NCI-H1092 (cell line): Measurements from ENCODE around the gene OR2W1.

Experiments
- DNase-seq: peaks from one replicate; lab custom pipeline; 2025; lab: John Stamatoyannopoulos, UW

The OR2W1 gene, protein sequence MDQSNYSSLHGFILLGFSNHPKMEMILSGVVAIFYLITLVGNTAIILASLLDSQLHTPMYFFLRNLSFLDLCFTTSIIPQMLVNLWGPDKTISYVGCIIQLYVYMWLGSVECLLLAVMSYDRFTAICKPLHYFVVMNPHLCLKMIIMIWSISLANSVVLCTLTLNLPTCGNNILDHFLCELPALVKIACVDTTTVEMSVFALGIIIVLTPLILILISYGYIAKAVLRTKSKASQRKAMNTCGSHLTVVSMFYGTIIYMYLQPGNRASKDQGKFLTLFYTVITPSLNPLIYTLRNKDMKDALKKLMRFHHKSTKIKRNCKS

DNA sequence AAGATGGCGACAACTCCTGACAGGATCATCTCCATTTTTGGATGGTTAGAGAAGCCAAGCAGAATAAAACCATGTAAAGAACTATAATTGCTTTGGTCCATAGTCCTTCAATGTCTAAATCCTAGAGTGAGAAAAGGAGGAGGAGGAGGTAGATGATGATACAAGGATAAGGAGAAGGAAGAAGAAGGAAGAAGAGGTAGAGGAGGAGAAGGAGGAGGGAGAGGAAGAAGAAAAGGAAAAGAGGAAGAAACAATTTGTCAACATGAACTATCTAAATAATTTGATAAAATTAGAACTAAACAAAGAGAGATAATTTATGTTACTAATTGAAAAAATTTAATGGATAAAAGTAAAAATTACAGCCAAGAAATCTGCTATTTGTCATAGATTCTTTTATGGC is at the start of gene OR2W1:
TSS of gene OR2W1 (minus strand) at position 101 of the 400 bp plus-strand sequence. CDS start at position 101, 0 bp downstream.
- no peak for DNase-seq

DNA sequence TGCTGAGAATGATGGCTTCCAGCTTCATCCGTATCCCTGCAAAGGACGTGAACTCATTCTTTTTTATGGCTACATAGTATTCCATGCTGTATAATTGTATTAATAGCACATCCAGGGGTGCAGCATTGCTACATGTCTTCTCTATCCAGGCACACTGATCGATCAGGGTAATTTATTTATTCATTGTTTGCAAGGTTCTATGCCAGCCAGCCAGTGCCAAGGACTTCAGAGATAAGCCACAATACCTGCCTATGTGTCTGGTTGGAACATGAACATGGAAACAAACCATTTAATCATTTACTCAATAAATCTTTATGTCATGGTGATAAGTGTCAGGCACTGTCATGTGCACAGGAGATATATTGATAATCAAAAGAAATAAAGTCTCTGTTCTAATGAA is 48.0 kb upstream of the OR2W1 start:
- no peak for DNase-seq

DNA sequence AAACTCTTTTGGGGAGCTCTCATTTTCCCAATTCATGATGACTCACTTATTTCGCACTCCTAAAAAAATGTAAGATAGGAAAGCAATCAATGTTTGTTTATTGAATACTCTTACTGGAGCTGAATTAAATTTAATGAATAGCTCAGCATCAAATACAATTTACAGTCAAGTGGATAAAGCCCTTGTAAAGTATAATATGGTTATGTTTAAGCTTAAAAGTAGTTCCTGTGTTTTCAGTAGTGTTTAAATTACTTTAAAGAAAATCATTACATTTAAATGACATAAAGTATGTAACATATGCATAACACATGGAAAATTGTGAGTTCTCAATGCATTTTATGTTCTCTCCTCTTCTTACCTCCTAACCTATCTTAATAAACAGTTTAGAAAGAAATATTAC is 42.2 kb upstream of the OR2W1 start, which contains the start of gene OR2B3:
TSS of gene OR2B3 (minus strand) at position 101 of the 400 bp plus-strand sequence. CDS start at position 36, 65 bp downstream.
- DNase-seq: no peak

DNA sequence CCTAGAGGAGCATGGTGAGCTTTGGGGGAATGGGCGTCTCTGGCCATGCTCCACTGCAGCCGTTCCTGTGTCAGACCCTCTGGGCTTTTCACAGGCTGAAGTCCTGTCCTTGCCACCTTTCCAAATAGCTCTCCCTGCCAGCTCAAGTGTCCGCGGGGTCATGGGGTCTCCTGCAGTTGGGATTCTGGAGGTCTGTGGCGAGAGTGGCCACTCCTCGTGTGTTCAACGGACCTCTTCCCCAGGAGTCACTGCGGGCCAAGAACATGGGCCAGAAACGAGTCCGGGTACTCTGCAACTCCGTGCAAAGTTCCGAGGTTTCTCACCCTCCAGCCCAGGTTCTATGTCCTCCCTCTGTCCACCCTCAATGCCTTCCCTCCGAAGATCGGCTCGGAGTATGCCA is 37.5 kb upstream of the OR2W1 start:
- no peak for DNase-seq

DNA sequence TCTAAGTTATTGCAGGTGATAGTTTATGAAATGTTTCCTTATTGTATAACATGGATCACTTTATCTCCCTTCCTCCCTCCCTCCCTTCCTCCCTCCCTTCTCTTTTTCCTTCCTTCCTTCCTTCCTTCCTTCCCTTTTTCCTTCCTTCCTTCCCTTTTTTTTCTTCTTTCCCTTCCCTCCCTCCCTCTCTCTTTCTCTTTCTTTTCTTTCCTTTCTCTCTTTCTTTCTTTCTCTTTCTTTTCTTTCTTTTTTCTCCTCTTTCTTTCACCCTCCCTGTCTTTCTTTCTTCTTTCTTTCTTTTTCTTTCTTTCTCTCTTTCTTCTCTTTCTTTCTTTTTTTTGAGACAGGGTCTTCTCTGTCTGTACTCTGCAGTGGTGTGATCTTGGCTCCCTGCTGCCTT is 36.3 kb upstream of the OR2W1 start:
- no peak for DNase-seq

DNA sequence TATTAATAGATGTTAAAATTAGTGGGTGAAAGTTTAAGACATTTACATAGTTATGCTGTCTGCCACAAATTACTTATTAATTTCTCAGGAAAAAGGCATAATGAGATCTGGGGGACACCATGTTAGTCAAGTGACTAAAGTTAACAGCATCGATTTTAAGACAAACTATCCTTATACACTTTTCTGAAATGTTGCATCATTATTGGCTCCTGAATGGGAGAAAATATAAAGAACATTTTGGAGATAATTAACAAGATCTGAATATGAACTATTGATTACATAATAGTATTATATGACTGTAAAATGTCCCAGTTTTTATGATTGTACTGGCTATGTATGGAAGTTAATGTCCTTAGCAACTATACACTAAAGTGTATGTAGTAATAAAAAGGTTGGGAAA is 34.2 kb upstream of the OR2W1 start:
- DNase-seq: no peak

DNA sequence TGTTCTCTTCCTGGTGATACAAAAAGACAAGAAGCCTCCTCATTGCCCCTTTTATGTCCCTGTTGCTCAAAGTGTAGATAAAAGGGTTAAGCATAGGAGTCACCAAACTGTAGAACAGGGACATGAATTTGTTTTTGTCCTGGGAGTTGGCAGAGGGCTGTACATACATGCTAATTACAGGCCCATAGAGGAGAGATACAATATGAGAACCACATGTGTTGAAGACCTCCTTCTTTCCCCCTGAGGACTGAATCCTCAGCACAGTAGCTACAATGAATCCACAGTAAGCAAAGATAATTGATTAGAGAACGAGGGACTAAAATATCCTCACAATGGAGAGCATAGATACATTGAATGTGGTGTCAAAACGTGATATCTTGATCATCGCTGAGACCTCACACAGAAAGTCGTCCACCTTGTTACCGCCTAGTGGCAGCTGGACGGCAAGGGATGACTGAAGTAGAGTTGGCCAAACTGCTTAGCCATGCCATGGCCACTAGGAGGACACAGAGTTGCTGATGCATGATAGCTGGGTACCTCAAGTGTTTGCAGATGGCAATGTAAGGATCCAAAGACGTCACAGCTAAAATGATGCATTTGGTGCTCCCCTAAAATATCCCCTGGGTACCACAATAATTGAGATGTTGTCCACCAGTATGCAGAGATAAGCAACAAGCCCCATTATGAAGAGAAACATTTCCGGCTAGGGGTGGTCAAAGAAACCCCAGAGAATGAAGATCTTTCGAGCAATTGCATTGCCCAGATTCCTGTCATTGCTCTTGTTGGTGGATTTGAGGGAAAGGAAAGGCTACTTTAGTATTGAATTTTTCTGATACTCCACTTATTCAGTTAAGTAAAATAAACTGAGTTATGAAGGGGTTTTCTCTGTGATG is 27.1 kb upstream of the OR2W1 start:
- DNase-seq: no peak

DNA sequence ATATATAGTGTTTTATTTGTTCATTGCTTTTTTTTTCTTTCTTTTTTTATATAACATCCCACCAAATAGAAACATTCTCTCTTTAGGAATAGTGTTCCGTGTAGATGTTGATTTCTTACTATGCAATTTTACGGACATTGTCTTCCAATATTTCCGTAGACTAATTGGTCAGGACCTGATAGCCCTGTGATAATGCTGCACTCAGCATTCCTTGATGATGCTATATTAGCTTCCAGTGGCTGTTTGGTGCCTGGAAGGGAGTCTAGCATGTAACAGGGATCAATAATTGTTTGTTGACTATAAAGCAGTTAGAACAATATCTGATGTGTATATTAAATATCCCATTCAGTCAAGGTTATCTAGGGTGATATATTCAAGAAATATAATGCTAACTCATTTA is 6.7 kb upstream of the OR2W1 start:
- no peak for DNase-seq

DNA sequence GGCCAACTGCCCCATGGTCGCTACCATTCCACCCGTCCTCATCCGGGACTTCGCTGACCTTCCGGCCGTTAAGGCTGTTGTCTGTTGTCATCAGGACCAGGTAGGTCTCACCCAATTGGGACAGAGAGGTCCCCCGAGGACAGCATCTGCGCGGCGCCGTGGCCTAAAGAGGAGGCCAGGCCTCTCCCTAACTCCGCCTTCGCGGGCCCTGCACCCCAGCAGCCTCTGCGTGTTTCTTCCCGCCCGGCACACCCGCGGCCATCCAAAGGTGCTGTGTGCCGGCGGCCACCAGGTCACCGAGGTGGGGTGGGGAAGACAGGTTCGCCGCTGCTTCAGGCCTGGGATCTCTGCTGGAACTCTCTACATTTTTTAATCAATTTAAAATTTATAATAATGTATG is 9.0 kb downstream of the OR2W1 start:
- no peak for DNase-seq

DNA sequence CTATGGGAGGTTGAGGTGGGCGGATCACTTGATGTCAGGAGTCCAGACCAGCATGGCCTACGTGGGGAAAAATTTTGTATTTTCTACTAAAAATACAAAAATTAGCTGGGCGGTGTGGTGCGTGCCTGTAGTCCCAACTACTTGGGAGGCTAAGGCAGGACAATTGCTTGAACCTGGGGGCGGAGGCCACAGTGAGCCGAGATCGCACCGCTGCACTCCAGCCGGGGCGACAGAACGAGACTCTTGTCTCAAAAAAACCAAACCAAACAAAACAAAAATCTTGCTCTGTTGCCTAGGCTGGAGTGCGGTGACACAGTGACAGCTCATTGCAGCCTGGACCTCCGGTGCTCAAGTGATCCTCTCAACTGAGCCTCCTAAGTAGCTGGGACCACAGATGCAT is 16.2 kb downstream of the OR2W1 start:
- no peak for DNase-seq

DNA sequence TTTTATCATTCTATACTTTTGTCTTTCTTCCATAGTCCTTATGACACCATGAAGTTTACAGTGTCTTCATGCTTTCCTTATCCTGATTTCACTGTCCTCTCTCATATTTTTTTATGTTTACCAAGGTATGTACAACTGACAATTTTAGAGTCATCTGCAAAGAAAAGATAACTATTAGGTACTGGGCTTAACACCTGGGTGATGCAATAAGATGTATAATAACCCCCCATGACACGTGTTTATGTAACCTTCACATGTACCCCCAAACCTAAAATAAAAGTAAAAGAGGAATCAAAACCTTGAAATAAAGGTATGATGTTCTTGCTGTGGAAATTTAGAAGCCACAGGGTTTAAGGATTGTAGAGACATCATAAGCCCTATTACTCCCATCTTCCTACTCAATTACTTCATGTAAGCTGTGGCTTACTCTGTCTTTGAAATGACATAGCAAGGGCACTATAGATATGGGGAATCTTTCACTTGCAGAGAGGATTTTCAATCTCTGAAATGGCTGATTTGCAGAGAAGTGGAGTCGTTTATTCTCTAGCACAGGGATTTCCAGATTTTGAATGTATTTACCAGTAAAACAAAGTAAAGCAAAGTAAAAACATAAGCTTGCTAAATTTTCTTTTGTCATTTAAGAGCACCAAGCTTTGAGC is 18.9 kb downstream of the OR2W1 start:
- DNase-seq: no peak

DNA sequence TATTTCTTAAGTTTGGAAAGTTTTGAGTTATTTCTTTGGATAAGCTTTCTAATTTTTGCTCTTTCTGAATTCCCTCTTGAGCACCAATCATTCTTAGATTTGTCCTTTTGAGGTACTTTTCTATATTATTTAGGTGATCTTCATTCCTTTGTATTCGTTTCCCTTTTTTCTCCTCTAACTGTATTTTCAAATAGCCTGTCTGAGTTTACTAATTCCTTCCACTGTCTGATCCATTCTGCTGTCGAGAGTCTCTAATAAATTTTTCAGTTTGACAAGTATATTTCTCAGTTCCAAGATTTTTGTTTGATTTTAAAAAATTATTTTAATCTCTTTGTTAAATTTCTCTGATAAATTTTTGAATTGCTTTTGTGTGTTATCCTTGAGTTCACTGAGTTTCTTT is 23.5 kb downstream of the OR2W1 start:
- no peak for DNase-seq

DNA sequence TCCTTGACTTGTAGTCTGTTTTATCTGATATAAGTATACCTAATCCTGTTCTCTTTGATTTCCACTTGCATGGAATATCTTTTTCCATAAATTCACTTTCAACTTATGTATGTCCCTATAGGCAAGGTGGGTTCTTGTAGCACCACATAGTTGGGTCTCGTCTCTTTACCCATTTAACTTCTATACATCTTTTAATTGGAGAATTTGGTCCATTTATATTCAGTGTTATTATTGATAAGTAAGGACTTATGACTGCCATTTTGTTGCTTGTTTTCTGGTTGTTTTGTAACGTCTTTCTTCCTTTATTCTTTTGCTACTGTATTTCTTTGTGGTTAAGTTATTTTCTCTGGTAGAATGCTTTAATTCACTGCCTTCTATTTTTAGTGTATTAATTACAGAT is 25.3 kb downstream of the OR2W1 start:
- DNase-seq: no peak

DNA sequence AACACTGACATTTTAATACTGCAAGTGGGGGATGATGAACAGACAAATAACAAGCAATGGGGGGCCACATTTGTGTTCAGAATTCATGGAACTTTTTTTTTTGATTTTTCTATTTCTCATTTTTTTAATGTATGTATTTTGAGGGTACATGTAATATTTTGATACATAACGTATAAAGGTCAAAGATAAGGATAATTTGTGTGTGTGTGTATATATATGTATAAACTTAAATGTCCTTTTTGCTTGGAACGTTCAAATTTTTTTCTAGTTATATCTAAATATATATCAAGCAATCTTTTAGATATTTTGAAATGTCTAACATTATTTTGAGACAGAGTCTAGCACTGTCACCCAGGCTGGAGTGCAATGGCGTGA is 27.6 kb downstream of the OR2W1 start:
- DNase-seq: no peak

DNA sequence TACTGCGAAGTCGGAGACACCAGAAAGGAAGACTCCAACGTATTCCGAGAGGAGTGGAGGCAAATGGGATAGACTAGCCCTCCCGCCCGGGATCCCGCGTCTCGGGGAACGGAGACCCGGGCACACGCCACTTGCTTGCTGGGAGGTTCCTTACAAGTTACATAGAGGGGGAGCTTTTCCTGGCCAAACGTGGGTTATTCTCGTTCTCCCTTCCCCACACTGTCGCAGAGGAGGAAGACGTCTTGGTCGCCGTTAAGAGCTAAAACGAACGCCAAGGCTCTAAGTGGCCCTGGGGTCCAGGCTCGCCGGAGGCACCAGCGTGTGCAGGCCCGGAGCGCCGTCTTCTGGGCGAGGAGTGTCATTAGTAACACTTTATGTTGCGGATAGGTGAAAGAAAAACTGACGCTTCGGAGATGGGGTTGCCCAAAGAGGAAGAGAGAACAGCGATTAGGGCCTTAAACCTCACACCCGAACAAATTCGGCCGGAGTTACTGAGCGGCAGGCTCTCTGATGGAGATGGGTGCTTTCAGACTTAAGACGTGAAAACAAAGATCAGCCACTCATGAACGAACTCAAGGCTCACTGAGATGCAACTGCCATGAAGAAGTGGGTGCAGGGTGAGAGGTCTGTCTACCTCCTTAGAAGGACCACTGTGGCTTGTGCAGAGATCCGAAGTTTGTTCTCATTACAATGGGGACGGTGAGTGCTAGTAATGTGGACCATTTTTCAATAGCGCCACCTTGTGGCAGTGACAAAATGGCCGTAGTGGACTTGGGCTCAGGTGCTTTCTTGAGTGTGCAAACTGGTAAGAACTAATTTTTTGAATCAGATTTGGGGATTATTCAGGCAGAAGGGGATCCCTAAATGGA is 28.2 kb downstream of the OR2W1 start:
- DNase-seq: peak; percentile 4

DNA sequence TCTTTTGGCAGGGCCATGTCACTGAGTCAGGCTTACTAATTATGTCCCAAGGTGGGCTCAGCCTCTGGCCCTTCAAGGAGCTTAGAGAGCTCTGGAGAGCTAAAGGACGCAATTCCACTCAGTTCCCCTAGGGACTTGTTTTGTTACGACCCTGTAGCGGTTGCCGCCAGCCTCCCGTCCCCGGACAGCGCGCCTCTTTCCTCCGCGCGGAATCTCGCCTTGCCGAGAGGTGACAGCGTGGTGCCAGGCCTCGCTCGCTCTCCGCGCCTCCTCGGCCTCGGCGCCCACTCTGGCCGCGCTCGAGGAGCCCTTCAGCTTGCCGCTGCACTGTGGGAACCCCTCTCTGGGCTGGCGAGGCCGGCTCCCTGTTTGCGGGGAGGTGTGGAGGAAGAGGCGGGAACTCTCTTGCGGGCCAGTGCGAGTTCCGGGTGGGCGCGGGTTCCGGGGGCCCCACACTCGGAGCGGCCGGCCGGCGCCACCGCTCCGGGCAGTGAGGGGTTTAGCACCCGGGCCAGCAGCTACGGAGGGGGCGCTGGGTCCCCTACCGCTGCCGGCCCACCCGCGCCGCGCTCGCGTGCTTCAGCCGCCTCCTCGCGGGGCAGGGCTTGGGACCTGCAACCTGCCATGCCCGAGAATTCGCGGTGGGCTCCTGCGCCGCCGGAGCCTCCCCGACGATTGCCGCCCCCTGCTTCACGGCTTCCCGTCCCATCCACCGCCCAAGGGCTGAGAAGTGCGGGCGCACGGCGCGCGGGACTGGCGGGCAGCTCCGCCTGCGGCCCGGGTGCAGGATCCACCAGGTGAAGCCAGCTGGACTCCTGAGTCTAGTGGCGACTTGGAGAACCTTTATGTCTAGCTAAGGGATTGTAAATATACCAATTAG is 30.0 kb downstream of the OR2W1 start:
- DNase-seq: no peak

DNA sequence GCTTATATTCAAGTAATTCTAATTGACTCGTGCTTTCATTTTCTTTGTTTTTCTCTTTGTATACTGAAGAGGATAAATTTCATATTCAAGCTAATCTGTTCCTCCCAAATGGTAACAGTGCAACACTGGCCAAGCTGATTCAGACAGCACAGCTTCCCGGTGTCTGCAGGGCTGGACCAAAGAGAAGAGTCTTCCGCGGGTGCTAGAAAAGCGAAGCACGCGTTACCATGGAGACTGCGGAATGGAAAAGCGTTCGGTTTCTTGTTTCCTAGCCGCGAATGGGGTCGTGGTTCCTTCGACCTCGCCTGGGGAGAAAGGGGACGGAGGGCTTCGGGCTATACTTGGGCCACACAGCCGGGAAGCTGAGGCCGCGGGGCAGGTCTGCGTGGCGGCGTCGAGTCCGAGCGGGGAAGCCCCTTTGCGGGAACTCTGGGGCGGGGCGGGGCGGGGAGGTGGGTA is 33.7 kb downstream of the OR2W1 start:
- DNase-seq: peak; percentile 34

DNA sequence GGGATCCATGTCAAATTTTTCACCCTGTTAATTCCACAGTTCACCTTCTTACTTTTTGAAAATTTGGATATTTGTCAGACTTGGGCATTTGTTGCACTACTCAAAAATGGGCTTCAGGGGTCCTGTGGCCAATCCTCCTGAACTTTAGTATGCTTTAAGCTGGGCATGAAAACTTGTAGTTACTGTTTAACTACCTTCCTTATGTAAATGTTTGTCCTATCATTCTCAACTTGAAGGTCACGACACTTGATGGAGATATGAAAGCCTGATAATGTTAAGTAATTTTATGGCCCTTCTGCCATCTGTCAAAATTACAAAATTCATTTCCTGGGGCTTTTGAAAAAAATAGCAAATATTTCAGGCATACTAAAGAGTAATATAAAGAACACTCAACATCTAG is 35.6 kb downstream of the OR2W1 start:
- no peak for DNase-seq

DNA sequence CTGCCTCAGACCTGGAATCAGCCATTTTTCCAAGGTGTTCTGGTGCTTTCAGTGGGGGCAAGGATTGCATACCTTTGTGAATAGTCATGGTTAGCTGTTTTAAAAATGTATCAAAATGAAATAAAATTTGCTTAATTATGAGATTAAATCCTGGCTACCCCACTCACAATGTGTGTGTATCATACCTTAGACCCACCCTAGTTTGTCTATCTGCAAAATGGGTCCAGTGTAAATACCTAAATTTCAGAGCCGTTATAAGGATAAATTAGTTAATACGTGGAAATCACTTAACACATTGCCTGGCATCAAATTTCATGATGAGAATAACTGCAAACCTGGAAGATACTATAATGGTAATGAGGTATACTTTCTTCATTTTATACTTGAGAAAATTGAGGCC is 36.9 kb downstream of the OR2W1 start:
- no peak for DNase-seq

DNA sequence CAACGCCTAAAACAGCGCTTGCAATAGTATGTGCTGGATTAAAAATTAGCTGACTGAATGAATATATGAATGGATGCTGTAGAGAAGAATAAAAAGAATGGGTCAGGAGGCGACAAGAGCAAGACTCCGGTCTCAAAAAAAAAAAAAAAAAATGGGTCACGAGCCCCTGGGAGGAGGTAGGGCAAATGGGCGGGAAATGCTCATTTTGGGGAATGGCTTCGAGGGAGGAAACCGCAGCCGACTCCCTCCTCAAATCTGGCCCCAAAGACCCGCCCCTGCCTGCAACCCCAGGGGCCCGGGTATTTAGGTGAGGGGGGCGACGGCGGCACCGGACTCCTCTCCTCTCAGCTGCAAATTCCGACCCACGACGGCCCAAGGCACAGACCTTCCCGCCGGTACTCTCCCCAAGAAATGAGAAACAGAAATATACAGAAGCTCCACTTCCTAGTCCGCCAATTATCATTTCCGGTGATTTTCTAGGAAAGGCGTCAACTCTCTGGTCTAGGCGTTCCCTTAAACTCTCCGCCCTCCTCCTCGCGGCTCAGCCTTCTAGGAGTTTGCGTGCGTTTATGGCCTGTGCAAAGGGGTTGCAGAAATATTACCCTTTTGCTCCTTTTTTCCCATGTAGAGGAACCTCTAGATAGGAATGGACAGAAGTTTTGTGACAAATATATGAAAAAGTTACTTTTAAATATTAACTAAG is 39.6 kb downstream of the OR2W1 start, which contains the start of gene ZNF311:
TSS of gene ZNF311 (minus strand) at position 133 of the 703 bp plus-strand sequence. CDS start 1,361 bp downstream, outside the sequence.
- DNase-seq: no peak
